ENCODE results near the gene TBC1D24.
"Not testable (repeated sequence)": the region's sequence is repeated elsewhere in the genome, so short reads cannot be mapped to it uniquely, and the experiment has no call there.

TBC1D24 gene

DNA sequence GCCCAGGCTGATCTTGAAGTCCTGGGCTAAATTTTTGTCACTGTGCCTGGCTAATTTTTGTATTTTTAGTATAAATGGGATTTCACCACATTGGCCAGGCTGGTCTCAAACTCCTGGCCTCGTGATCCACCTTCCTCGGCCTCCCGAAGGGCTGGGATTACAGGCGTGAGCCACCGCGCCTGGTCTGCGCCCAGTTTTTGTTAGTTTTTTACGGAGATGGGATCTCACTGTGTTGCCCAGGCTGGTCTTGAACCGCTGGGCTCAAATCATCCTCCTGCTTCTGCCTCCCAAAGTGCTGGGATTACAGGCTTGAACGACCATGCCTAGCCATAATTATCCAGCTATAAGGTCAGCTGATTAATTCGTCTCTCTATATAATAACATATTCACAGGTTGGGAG, 59.0 kb downstream of the TBC1D24 start:
- no peak for DNase-seq

DNA sequence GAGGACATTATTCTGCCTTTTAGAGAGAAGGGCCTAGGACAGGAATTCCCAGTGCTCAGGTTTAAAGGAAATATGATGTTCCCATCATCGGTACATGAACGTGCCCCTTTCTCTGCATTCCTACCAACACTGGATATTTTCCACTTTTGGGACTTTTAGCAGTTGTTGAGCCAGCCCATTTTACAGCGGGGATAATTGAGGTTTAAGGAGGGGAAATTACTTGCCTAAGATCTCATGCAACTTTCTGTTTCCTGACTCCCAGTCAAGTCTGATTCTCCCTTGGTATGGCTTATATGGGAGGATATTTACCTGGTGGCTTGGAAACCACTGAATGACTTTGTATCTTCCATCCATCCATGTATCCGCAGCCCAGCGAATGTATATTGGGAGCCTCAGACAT, 59.4 kb downstream of the TBC1D24 start:
- not testable (repeated sequence) for DNase-seq

- DNase-seq, result no peak
Measured at GRCh38 chr16:2535625-2536013, 60.7 kb downstream of the TBC1D24 start.

DNA sequence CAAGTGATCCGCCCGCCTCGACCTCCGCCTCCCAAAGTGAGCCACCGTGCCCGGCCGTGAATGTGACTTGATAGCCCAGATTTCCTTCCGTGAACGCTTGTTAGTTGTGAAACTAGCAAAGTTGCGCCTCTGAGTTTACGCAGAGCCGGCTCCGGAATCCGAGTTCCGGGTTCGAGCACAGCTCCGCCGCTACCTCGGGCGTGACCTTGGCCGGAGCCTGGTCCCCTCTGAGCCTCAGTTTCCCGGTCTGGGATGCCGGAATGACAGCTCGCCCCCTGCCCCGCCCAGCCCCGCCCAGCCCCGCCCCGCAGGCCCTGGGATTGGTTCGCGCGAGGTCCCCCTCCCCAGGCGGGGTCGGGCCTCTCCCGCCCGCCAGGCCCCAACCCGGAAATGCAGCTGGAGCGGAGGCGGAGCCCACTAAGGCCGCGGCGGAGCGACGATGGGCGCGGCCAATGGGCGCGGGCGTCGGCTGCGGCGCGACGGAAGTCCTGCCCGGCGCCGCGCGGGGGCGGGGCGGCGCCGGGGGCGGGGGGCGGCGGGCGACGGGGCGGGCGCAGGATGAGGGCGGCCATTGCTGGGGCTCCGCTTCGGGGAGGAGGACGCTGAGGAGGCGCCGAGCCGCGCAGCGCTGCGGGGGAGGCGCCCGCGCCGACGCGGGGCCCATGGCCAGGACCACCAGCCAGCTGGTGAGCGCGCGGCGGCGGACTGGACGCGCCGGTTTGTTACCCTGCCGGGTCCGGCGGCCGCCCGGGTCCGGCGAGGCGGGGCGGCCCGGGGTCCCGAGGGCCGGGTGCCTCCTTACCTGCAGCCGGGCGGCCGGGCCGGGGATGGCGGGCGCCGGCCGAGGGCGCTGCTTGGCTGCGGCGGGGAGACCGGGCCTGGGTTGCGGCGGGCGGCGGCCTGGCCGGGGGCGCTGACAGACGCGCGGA, 62.8 kb downstream of the TBC1D24 start, which contains the start of gene PDPK1:
Gene PDPK1 (plus strand): TSS at position 571 of the 929 bp plus-strand sequence. CDS start 92 bp downstream, at position 663.
- peak; percentile 97 for DNase-seq

DNA sequence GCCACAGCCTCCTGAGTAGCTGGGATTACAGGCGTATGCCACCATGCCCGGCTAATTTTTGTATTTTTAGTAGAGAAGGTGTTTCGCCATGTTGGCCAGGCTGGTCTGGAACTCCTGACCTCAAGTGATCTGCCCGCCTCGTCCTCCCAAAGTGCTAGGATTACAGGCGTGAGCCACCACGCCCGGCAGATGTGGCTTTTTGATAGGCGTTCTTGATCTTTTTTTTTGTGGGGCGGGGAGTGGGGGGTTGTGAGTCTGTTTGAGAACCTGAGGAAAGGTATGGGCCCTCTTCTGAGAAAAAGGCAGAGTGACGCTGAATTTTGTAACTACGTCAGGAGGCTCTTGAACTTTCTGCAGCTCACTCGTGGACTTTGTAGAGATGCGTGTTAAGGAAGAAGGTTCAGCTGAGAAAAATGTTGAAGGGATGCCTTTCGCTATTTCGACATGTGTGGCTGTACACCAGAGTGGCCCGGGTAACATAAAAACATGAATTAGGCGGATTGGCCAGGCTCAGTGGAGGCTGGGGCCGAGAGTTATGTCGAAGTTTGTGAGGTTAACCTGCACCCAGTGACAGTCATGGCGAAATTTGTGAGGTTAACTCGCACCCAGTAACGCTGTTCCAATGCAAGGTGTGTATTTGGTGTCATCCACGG, 64.4 kb downstream of the TBC1D24 start:
- DNase-seq, result not testable (repeated sequence)

DNA sequence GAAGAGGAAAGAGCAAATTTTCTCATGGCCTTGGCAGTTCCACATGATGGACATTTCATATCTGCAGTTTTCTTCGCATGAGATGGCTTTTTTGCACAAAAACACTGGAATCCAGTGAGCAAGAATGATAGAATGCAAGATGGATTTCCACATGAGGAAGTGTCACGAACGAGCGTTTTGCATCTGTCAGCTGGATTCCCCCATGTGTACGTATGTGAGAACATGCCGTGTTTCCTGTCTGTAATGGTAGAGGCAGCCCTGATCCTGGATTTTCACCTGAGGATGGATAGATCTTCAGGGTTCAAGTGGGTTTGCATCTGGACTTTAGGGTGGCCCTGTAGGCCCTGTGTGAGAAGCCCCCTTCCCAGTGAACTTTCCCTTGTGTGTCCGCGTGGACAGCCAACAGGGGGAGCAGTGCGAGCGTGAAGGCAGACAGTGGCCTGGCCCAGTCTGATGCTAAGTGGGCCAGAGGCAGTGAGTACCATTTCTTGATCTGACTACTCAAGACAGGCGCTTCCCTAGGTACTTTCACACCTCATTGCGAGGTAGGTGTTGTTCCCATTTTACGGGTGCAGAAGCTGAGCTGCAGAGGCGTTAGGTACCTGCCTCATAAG, 65.0 kb downstream of the TBC1D24 start:
- DNase-seq, result peak; percentile 58

- DNase-seq, result not testable (repeated sequence)
Measured at GRCh38 chr16:2540912-2541311, 66.0 kb downstream of the TBC1D24 start.

GRCh38 chr16:2541409-2541808, 66.5 kb downstream of the TBC1D24 start:
- not testable (repeated sequence) for DNase-seq

DNA sequence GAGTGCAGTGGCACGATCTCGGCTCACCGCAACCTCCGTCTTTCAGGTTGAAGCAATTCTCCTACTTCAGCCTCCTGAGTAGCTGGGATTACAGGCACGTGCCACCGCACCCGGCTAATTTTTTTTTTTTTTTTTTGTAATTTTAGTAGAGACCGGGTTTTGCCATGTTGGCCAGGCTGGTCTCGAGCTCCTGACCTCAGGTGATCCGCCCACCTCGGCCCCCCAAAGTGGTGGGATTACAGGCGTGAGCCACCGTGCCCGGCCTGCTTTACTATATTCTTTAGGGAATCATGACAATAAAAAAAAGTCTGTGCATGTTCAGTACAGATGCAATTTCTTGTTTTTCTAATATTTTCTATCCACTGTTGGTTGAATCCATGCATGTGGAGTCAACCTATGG, 68.8 kb downstream of the TBC1D24 start:
- DNase-seq, result not testable (repeated sequence)

- not testable (repeated sequence) for DNase-seq
Measured at GRCh38 chr16:2550283-2550878, 75.5 kb downstream of the TBC1D24 start.

DNA sequence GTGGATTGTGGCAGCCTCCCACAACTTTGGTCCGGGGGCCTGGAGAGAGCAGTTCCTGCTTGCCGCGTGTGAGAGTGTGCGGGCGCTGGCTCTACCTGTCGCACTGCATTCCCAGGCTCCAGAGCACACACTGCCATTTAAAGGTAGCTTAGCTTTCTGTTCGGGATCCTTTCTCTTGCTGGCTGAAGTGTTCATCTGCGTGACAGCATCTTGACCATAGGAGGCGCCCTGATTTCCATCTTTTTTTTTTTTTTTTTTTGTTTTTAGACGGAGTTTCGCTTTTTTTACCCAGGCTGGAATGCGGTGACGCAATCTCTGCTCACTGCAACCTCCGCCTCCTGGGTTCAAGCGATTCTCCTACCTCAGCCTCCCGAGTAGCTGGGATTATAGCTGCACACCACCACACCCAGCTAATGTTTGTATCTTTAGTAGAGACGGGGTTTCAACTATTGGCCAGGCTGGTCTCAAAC, 76.5 kb downstream of the TBC1D24 start:
- not testable (repeated sequence) for DNase-seq

DNA sequence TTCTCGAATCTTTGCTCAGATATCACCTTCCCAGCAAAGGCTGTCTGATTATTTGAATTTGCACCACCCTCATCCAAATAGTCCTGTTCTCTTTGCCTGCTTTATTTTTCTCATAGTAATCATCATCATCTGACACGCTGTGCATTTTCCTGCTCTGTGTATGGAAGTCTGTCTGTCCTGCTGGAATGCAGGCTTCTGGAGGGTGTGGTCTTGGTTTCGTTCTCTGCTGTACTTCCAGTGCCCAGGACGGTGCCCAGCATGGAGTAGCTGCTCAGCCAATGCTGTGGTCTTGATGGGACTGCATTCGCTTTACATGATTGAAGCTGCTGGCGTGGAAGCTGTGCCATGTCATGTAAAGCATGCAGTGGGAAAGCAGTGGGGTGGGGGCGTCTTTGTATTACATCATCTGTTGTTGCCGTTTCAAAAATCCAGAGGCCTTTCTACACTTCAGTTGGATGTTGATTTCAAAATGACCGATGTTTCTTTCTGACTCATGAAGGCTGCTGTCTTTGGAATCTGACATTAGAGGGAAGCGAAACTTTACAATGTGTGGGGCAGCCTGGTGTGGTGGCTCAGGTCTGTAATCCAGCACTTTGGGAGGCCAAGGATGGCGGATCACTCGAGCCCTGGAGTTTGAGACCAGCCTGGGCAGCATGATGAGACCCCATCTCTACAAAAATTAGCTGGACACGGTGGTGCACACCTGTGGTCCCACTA, 79.9 kb downstream of the TBC1D24 start:
- not testable (repeated sequence) for DNase-seq
